GM23338 (cell line): Measurements from ENCODE around the gene SLC9C1. TPM values are rescaled to one million over a fixed set of nuclear protein-coding genes. Genes with fewer than 3 reads are reported as not detected.

Source experiments
- ATAC-seq: fragments of 200-7000 bp; cut with Tn5 transposase; 3 replicates; pipeline ENCODE4 v1.9.1; 2020
- DNase-seq: peaks from one replicate; pipeline ENCODE4 v3.0.0-alpha.2; 2015; ENCODE audit warnings: low spot score
- H2AFZ ChIP-seq: fragments of 200-600 bp; sonication (generic); 2 replicates; pipeline ENCODE4 v1.8.0; 2016; ENCODE audit warnings: antibody characterized with exemption, mild to moderate bottlenecking, moderate library complexity
- H3F3A ChIP-seq: fragments of 200-600 bp; sonication (generic); replicated peaks from 2 replicates; pipeline ENCODE4 v1.8.0; 2017; ENCODE audit warnings: antibody characterized with exemption, mixed run types, low read depth
- H3K27ac ChIP-seq: fragments of 200-600 bp; sonication (generic); 2 replicates; pipeline ENCODE4 v1.6.1; 2016; ENCODE audit warnings: low read depth
- H3K27me3 ChIP-seq: fragments of 200-600 bp; sonication (generic); 2 replicates; pipeline ENCODE4 v1.8.0; 2016; ENCODE audit warnings: mild to moderate bottlenecking, mixed run types, moderate library complexity; ENCODE audit not compliant: insufficient read depth
- H3K36me3 ChIP-seq: fragments of 200-600 bp; sonication (generic); 2 replicates; pipeline ENCODE4 v1.8.0; 2016; ENCODE audit warnings: mild to moderate bottlenecking; ENCODE audit not compliant: insufficient read depth
- H3K4me1 ChIP-seq: fragments of 200-600 bp; sonication (generic); 2 replicates; pipeline ENCODE4 v1.8.0; 2016; ENCODE audit warnings: mild to moderate bottlenecking, moderate library complexity; ENCODE audit not compliant: insufficient read depth
- H3K4me2 ChIP-seq: fragments of 200-600 bp; sonication (generic); 2 replicates; pipeline ENCODE4 v1.7.1; 2017; ENCODE audit warnings: mixed run types
- H3K4me3 ChIP-seq: fragments of 200-600 bp; sonication (generic); 2 replicates; pipeline ENCODE4 v1.6.1; 2016; ENCODE audit warnings: mixed run types
- H3K79me2 ChIP-seq: fragments of 200-600 bp; sonication (generic); replicated peaks from 2 replicates; pipeline ENCODE4 v1.8.0; 2017; ENCODE audit warnings: mild to moderate bottlenecking; ENCODE audit not compliant: insufficient read depth
- H3K9me2 ChIP-seq: fragments of 200-600 bp; sonication (generic); 2 replicates; pipeline ENCODE4 v1.8.0; 2017; ENCODE audit not compliant: insufficient read depth
- H4K20me1 ChIP-seq: fragments of 200-600 bp; sonication (generic); replicated peaks from 2 replicates; pipeline ENCODE4 v1.8.0; 2017; ENCODE audit warnings: mild to moderate bottlenecking; ENCODE audit not compliant: insufficient read depth
- H3K27ac Mint-ChIP-seq: 2 replicates; pipeline ENCODE4 v1.8.0; 2020; ENCODE audit warnings: inconsistent platforms, mild to moderate bottlenecking, moderate library complexity, mixed read lengths
- H3K27me3 Mint-ChIP-seq: 3 replicates; pipeline ENCODE4 v1.8.0; 2022; ENCODE audit warnings: low read depth, mild to moderate bottlenecking, moderate library complexity, mixed read lengths, inconsistent platforms; ENCODE audit not compliant: insufficient read depth, poor library complexity
- H3K36me3 Mint-ChIP-seq: 3 replicates; pipeline ENCODE4 v1.8.0; 2021; ENCODE audit warnings: low read depth, mild to moderate bottlenecking, inconsistent platforms, moderate library complexity, mixed read lengths
- H3K4me1 Mint-ChIP-seq: 3 replicates; pipeline ENCODE4 v1.8.0; 2020; ENCODE audit warnings: mild to moderate bottlenecking, inconsistent platforms, mixed read lengths
- H3K4me3 Mint-ChIP-seq: 3 replicates; pipeline ENCODE4 v1.8.0; 2021; ENCODE audit warnings: moderate library complexity, mild to moderate bottlenecking, inconsistent platforms, mixed read lengths
- H3K9me3 Mint-ChIP-seq: 3 replicates; pipeline ENCODE4 v1.8.0; 2020; ENCODE audit warnings: moderate library complexity, mild to moderate bottlenecking, inconsistent platforms, mixed read lengths
- ETS1 ChIP-seq: IDR thresholded peaks from 2 replicates; pipeline ENCODE4 v1.6.1; 2016; ENCODE audit warnings: antibody characterized with exemption
- EZH2 ChIP-seq: fragments of 200-600 bp; sonication (generic); IDR thresholded peaks from one replicate; pipeline ENCODE4 v1.8.0; 2017; ENCODE audit warnings: antibody characterized with exemption, mild to moderate bottlenecking, low read depth; ENCODE audit not compliant: unreplicated experiment
- POLR2AphosphoS5 ChIP-seq: IDR thresholded peaks from 2 replicates; pipeline ENCODE4 v1.6.1; 2016; ENCODE audit warnings: antibody characterized with exemption, low read depth
- ZNF114 ChIP-seq: fragments of 250-450 bp; sonication (Bioruptor Pico); IDR thresholded peaks from 2 replicates; pipeline ENCODE4 v1.5.0; 2020; ENCODE audit warnings: mild to moderate bottlenecking, moderate library complexity
- ZNF462 ChIP-seq: fragments of 250-450 bp; sonication (Bioruptor Pico); IDR thresholded peaks from 2 replicates; pipeline ENCODE4 v1.5.0; 2020; ENCODE audit warnings: mild to moderate bottlenecking, moderate library complexity
- polyA plus RNA-seq: library from polyadenylated mRNA; unstranded; fragments of >200 nt; fragmentation: Nextera tagmentation; extraction: Ambion mirVana; gene quantifications from 2 replicates; pipeline ENCODE4 v1.2.1, GENCODE V29; 2016
- total RNA-seq: library from RNA; depleted of rRNA; stranded (reverse); fragments of >200 nt; shearing (Covaris generic); gene quantifications from 2 replicates; pipeline ENCODE4 v1.2.3, GENCODE V29; 2014

The SLC9C1 gene
- total and polyA plus RNA-seq, 2 experiments from 2014 or later = 0.97 to 1.8 TPM

DNA sequence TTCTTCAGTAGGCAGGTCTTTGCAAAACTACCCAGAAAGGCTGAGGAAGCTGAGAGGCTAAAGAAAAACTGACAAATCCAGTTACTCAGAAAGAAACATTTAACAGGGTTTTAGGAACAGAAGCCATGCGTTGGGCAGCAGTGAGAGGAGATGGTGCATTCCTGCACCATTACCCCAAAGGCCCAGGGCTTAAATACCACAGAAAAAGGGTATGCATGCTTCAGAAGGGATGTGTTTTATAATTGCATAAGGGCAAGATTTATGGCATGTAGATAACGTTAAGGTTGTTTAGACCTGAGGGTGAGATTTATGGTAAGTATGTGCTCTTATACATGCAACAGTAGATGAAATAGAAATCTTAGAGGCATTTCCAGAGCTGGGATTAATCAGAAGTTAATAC is 197.8 kb downstream of the SLC9C1 start (continued):
- no peak for TF ChIP-seq ZNF462 (CRISPR knock-in tag)
- TF ChIP-seq POLR2AphosphoS5 = no peak

DNA sequence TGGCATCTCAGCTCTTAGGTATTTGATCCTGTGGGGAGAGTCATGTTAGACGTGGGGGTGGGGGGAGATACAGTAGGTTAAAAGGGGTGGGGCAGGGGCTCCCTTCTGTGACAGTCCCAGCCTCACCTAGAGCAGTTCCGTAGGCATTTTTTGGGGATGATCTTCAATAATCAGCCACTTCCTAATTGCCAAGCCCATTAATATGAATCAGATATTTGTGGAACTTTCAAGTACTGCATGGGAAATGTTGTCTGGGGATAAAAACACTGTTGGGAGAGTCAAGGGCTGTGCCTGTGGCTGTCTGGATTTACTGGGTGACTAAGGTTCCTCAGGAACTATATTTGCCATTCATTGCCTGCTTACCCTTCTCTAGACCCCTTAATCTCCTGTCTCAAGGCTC is 198.3 kb downstream of the SLC9C1 start:
- Histone ChIP-seq H2AFZ (no peak overlapping the region), H3K36me3 (no peaks in the 10 kb centered on the region), H3K4me3 (no peak overlapping the region), H3K9me2 (peaks cover 4% of the 10 kb centered on the region; the same call in 1 of the 2 replicates), H3K27me3 (no peaks in the 10 kb centered on the region), H3K4me2 (no peak overlapping the region), H3F3A (no peaks in the 10 kb centered on the region), H3K27ac (no peak overlapping the region; the same call in 1 of the 2 replicates), H3K4me1 (peaks cover 15% of the 10 kb centered on the region), H4K20me1 (no peaks in the 10 kb centered on the region), H3K79me2 (peaks cover 22% of the 10 kb centered on the region)
- no peaks in the 10 kb centered on the region for H3K9me3 Mint-ChIP-seq
- ATAC-seq = no peak
- H3K27me3 Mint-ChIP-seq = peaks cover 1% of the 10 kb centered on the region
- H3K4me1 Mint-ChIP-seq = peaks cover 19% of the 10 kb centered on the region
- no peak overlapping the region for H3K27ac Mint-ChIP-seq
- no peak for TF ChIP-seq EZH2
- no peak for TF ChIP-seq ETS1
- TF ChIP-seq POLR2AphosphoS5 = no peak
- TF ChIP-seq ZNF462 (CRISPR knock-in tag) = no peak
- TF ChIP-seq ZNF114 = no peak
- no peak overlapping the region for H3K4me3 Mint-ChIP-seq
- DNase-seq = no peak
- no peaks in the 10 kb centered on the region; the same call in 1 of the 3 replicates for H3K36me3 Mint-ChIP-seq
